ENCODE data around the gene NOTCH2.
"Not testable (repeated sequence)": the region's sequence is repeated elsewhere in the genome, so short reads cannot be mapped to it uniquely, and the experiment has no call there.

DNA sequence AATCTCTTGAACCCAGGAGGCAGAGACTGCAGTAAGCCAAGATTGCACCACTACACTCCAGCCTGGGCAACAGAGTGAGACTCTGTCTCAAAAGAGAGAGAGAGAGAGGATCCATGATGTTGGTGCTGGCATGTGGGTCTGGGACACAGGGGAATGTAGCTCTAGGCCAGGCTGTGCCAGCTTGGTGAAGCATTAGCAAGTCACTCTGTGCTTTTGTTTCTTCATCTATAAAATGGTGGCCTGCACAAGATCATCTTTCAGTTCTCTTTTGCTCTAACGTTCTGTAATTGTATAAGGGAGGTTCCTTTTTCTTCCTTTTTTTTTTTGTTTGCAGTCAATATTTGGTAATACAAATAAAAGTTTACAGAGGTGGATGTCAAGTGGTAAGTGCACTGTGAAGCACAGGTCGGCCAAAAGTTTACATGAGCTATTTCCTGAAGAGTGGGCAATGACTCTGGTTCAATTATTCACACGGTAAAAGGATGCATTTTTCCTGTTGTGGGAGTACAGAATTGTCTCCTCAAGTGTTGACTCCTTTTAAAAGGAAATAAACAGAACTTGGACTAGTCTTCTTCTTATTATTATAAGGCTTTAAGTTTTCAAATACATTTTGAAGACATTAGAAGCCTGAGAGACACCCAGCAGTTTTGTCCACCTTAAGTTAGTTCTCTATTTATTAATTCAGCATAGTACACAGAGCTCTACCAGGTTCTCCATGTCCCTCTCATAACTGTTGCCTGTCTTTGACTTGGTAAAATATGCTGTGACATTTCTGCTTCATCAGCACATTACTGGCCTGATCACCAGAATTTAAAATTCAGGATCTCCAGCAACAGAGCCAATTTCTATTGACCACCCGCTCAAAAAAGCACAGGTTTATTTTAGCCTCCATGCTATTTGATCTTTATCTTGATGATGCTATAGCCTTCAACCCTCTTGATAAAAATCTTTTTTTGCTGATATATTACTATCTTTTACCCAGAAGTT, 23.1 kb upstream of the NOTCH2 start:
- TF ChIP-seq, protein P1, sequence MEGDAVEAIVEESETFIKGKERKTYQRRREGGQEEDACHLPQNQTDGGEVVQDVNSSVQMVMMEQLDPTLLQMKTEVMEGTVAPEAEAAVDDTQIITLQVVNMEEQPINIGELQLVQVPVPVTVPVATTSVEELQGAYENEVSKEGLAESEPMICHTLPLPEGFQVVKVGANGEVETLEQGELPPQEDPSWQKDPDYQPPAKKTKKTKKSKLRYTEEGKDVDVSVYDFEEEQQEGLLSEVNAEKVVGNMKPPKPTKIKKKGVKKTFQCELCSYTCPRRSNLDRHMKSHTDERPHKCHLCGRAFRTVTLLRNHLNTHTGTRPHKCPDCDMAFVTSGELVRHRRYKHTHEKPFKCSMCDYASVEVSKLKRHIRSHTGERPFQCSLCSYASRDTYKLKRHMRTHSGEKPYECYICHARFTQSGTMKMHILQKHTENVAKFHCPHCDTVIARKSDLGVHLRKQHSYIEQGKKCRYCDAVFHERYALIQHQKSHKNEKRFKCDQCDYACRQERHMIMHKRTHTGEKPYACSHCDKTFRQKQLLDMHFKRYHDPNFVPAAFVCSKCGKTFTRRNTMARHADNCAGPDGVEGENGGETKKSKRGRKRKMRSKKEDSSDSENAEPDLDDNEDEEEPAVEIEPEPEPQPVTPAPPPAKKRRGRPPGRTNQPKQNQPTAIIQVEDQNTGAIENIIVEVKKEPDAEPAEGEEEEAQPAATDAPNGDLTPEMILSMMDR (IDR thresholded peaks at IDR 0.05; ENCODE audit: low read depth, low read length), result not testable (repeated sequence)
- TF ChIP-seq POLR2A (IDR thresholded peaks at IDR 0.05; ENCODE audit: extremely low read depth, insufficient read length); MYC (IDR thresholded peaks at IDR 0.05; ENCODE audit: low read depth, low read length): not testable (repeated sequence)
- TF ChIP-seq, protein P2, sequence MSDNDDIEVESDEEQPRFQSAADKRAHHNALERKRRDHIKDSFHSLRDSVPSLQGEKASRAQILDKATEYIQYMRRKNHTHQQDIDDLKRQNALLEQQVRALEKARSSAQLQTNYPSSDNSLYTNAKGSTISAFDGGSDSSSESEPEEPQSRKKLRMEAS (IDR thresholded peaks at IDR 0.05; ENCODE audit: low read depth, low read length), result not testable (repeated sequence)
